Osteoblast (primary cell): ENCODE data around the gene COL16A1. TPM values are rescaled to one million over a fixed set of nuclear protein-coding genes. Genes with fewer than 3 reads are reported as not detected.

Source experiments
- DNase-seq: peaks from one replicate; pipeline ENCODE4 v3.0.0; 2011; ENCODE audit warnings: low spot score, mixed read lengths; ENCODE audit not compliant: insufficient read length; ENCODE audit errors: missing footprints
- H2AFZ ChIP-seq: 2 replicates; pipeline ENCODE4 v1.6.0; 2011; ENCODE audit warnings: mild to moderate bottlenecking, low read length
- H3K27ac ChIP-seq: 2 replicates; pipeline ENCODE4 v1.5.1; 2011; ENCODE audit warnings: mild to moderate bottlenecking, low read depth, low read length, moderate library complexity
- H3K27me3 ChIP-seq: 2 replicates; pipeline ENCODE4 v1.6.0; 2012; ENCODE audit warnings: mild to moderate bottlenecking, control low read depth, inconsistent platforms, low read length, moderate library complexity; ENCODE audit not compliant: insufficient read depth
- H3K36me3 ChIP-seq: 2 replicates; pipeline ENCODE4 v1.5.1; 2011; ENCODE audit warnings: mild to moderate bottlenecking, low read length, control low read depth, moderate library complexity; ENCODE audit not compliant: insufficient read depth
- H3K4me1 ChIP-seq: 2 replicates; pipeline ENCODE4 v1.5.1; 2011; ENCODE audit warnings: mild to moderate bottlenecking, low read length, control low read depth, moderate library complexity; ENCODE audit not compliant: insufficient read depth
- H3K4me2 ChIP-seq: 2 replicates; pipeline ENCODE4 v1.6.0; 2011; ENCODE audit warnings: mild to moderate bottlenecking, low read length; ENCODE audit not compliant: insufficient read depth
- H3K4me3 ChIP-seq: fragments of 200-600 bp; sonication (generic); 3 replicates; pipeline ENCODE4 v1.5.1; 2012; ENCODE audit warnings: mild to moderate bottlenecking, low read length, inconsistent platforms; ENCODE audit not compliant: insufficient read depth
- H3K79me2 ChIP-seq: 2 replicates; pipeline ENCODE4 v1.6.0; 2012; ENCODE audit warnings: mild to moderate bottlenecking, low read length, control low read depth, inconsistent platforms; ENCODE audit not compliant: insufficient read depth
- H3K9me3 ChIP-seq: 2 replicates; pipeline ENCODE4 v1.5.1; 2011; ENCODE audit warnings: low read depth, low read length, control low read depth
- H4K20me1 ChIP-seq: 2 replicates; pipeline ENCODE4 v1.6.0; 2012; ENCODE audit warnings: mild to moderate bottlenecking, low read length, control low read depth; ENCODE audit not compliant: insufficient read depth
- total RNA-seq: library from RNA; depleted of rRNA; stranded (reverse); fragments of >200 nt; gene quantifications from 2 replicates; pipeline ENCODE4 v1.2.3, GENCODE V29; 2012
- TF ChIP-seq, protein P1 (sequence below): IDR thresholded peaks from 2 replicates; pipeline ENCODE4 v1.5.1; 2011; ENCODE audit warnings: mild to moderate bottlenecking, low read depth, low read length, moderate library complexity; ENCODE audit errors: extremely low read depth

Gene COL16A1
- total RNA-seq, 1 donor = 197 TPM

DNA sequence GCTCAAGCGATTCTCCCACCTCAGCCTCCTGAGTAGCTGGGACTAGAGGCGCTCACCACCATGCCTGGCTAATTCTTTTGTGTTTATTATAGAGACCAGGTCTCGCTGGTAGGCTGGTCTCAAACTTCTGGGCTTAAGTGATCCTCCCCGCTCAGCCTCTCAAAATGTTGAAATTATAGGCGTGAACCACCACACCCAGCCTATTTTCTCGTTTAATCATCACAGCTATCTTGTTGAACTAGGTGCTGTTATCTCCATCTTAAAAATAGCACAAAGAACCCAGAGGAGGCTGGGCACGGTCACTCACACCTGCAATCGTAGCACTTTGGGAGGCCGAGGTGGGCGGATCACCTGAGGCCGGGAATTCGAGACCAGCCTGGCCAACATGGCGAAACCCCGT, 28.1 kb downstream of the COL16A1 start:
- TF ChIP-seq, protein P1, sequence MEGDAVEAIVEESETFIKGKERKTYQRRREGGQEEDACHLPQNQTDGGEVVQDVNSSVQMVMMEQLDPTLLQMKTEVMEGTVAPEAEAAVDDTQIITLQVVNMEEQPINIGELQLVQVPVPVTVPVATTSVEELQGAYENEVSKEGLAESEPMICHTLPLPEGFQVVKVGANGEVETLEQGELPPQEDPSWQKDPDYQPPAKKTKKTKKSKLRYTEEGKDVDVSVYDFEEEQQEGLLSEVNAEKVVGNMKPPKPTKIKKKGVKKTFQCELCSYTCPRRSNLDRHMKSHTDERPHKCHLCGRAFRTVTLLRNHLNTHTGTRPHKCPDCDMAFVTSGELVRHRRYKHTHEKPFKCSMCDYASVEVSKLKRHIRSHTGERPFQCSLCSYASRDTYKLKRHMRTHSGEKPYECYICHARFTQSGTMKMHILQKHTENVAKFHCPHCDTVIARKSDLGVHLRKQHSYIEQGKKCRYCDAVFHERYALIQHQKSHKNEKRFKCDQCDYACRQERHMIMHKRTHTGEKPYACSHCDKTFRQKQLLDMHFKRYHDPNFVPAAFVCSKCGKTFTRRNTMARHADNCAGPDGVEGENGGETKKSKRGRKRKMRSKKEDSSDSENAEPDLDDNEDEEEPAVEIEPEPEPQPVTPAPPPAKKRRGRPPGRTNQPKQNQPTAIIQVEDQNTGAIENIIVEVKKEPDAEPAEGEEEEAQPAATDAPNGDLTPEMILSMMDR = no peak
- Histone ChIP-seq H3K36me3 (peaks cover 91% of the 10 kb centered on the region), H3K4me1 (no peaks in the 10 kb centered on the region), H3K27ac (no peak overlapping the region), H3K9me3 (no peaks in the 10 kb centered on the region), H2AFZ (no peak overlapping the region), H3K27me3 (no peaks in the 10 kb centered on the region), H4K20me1 (peaks cover 4% of the 10 kb centered on the region), H3K4me2 (no peak overlapping the region), H3K79me2 (no peaks in the 10 kb centered on the region), H3K4me3 (no peak overlapping the region)
- DNase-seq = no peak

DNA sequence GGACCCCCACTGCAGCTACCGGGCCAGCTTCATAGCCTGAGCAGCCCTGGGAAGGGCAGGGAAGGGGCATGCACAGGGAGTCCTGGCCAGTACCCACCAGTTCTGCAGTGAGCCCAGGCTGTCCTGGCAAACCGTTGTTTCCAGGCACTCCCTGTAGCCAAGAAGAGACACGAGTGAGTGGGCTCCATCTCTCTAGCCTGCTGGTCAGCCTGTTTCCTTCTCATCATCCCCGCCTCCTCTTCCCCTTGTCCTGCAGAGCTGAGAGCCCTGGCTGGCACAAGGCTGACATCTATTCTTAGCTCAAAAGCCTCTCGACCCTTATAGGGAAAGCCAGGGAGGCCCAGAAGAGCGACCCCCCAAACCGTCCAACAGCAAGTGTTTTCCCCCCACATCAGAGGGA, 28.7 kb downstream of the COL16A1 start:
- H3K4me1 ChIP-seq = peaks cover under 1% of the 10 kb centered on the region
- DNase-seq = no peak
- H3K9me3 ChIP-seq = no peaks in the 10 kb centered on the region
- TF ChIP-seq, protein P1 = no peak
- peaks cover 91% of the 10 kb centered on the region for H3K36me3 ChIP-seq
- H3K27me3 ChIP-seq = no peaks in the 10 kb centered on the region
- H3K27ac ChIP-seq = no peak overlapping the region
- H3K4me3 ChIP-seq = no peak overlapping the region
- H2AFZ ChIP-seq = no peak overlapping the region
- peaks cover 4% of the 10 kb centered on the region for H4K20me1 ChIP-seq
- no peak overlapping the region for H3K4me2 ChIP-seq
- no peaks in the 10 kb centered on the region for H3K79me2 ChIP-seq

DNA sequence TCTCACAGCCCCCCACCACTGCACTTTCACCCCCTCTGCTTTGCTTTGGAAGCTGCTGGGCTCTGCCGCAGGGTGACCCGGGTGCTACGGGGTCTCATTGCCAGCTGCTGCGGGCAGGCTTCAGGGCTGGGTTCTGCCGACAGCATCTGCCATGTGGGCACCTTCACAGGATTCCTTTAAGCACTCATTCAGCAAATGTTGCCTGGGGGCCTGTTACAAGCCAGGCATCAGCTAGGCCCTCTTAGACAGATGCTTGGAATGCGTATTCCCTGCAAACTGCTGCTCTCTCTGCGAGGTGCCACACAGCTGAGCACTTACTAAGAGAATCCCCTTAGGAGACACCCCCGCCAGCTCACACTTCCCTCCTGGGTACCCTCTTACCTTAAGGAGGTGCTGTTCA, 29.2 kb downstream of the COL16A1 start:
- no peaks in the 10 kb centered on the region for H3K9me3 ChIP-seq
- H3K27ac ChIP-seq = no peak overlapping the region
- no peaks in the 10 kb centered on the region for H3K27me3 ChIP-seq
- H3K4me1 ChIP-seq = peaks cover 4% of the 10 kb centered on the region
- TF ChIP-seq, protein P1 = no peak
- H2AFZ ChIP-seq = no peak overlapping the region
- no peak for DNase-seq
- no peak overlapping the region for H3K4me3 ChIP-seq
- no peaks in the 10 kb centered on the region for H3K79me2 ChIP-seq
- H3K4me2 ChIP-seq = no peak overlapping the region
- H3K36me3 ChIP-seq = peaks cover 91% of the 10 kb centered on the region
- peaks cover 4% of the 10 kb centered on the region for H4K20me1 ChIP-seq

DNA sequence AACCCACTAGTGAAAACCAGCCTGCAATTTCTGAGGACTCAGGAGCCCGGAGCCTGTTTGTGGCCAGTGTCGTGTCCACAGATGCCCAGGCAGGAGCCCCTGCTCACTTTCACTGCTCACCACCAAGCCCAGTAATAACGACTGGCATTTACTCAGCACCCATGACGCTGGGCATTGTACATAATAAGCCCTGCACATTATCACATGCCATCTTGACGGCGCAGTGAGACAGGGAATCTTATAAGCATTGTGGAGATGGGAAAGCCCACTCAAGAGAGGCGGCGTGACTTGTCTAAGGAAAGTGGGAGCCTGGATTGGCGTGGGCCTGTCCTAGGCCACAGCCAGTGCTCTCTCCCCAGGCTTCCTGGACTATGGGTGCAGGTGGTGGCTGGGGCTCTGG, 30.4 kb downstream of the COL16A1 start:
- TF ChIP-seq, protein P1 = no peak
- H3K4me3 ChIP-seq = no peak overlapping the region
- H3K27me3 ChIP-seq = no peaks in the 10 kb centered on the region
- H2AFZ ChIP-seq = no peak overlapping the region
- H4K20me1 ChIP-seq = peaks cover 4% of the 10 kb centered on the region
- no peak overlapping the region for H3K27ac ChIP-seq
- peaks cover 4% of the 10 kb centered on the region for H3K4me1 ChIP-seq
- no peak for DNase-seq
- H3K36me3 ChIP-seq = peaks cover 87% of the 10 kb centered on the region
- no peaks in the 10 kb centered on the region for H3K9me3 ChIP-seq
- H3K79me2 ChIP-seq = no peaks in the 10 kb centered on the region
- H3K4me2 ChIP-seq = no peak overlapping the region
